CD14-positive monocyte (primary cell): ENCODE measurements around the gene GRK3. TPM values are rescaled to one million over a fixed set of nuclear protein-coding genes. Genes with fewer than 3 reads are reported as not detected.

Experiments used
- DNase-seq, 3 donors: peaks; one replicate each; pipeline ENCODE4 v3.0.0-alpha.2; 2011 to 2022
- H2AFZ ChIP-seq: 2 replicates; pipeline ENCODE4 v1.6.0; 2012; ENCODE audit warnings: mild to moderate bottlenecking, low read depth, low read length, inconsistent platforms; ENCODE audit not compliant: insufficient read depth, poor library complexity, severe bottlenecking
- H3K27ac ChIP-seq, 2 donors: 1 replicate in 1 of 2; 2 replicates in 1 of 2; pipeline ENCODE4 v1.5.1; 2012 to 2013; ENCODE audit warnings: low read length in 2 of 2, control low read depth in 1 of 2, inconsistent platforms in 1 of 2, low read depth in 1 of 2, mild to moderate bottlenecking in 1 of 2
- H3K27me3 ChIP-seq, 2 donors: one replicate each; pipeline versions ENCODE4 v1.6.0 to v1.6.1; 2011 to 2013; ENCODE audit warnings: low read length in 2 of 2; ENCODE audit not compliant: control insufficient read depth in 2 of 2, insufficient read depth in 2 of 2
- H3K36me3 ChIP-seq, 2 donors: replicated peaks in 1 of 2; 1 replicate in 1 of 2; 2 replicates in 1 of 2; pipeline versions ENCODE4 v1.5.1 to v1.6.1; 2012 to 2013; ENCODE audit warnings: low read length in 2 of 2, control low read depth in 1 of 2, inconsistent platforms in 1 of 2, mild to moderate bottlenecking in 1 of 2; ENCODE audit not compliant: insufficient read depth in 2 of 2, control insufficient read depth in 1 of 2
- H3K4me1 ChIP-seq, 2 donors: 1 replicate in 1 of 2; 2 replicates in 1 of 2; pipeline versions ENCODE4 v1.5.1 to v1.6.1; 2012 to 2013; ENCODE audit warnings: low read length in 2 of 2, control low read depth in 1 of 2, inconsistent platforms in 1 of 2, mild to moderate bottlenecking in 1 of 2, moderate library complexity in 1 of 2; ENCODE audit not compliant: insufficient read depth in 2 of 2, control insufficient read depth in 1 of 2
- H3K4me2 ChIP-seq: replicated peaks from 2 replicates; pipeline ENCODE3; 2012; ENCODE audit warnings: low read length, moderate library complexity, mild to moderate bottlenecking; ENCODE audit not compliant: poor library complexity, severe bottlenecking; ENCODE audit errors: extremely low read depth
- H3K4me3 ChIP-seq, 3 experiments: fragments of 200-600 bp in 1 of 3; sonication (generic) in 1 of 3; replicated peaks in 1 of 3; 1 replicate in 2 of 3; 2 replicates in 1 of 3; pipeline ENCODE4 v1.5.1; 2011 to 2013; ENCODE audit warnings: low read length in 3 of 3, mild to moderate bottlenecking in 3 of 3, control low read depth in 2 of 3, low read depth in 2 of 3, inconsistent platforms in 1 of 3, moderate library complexity in 1 of 3
- H3K79me2 ChIP-seq: 2 replicates; pipeline ENCODE4 v1.6.0; 2012; ENCODE audit warnings: mild to moderate bottlenecking, control low read depth, inconsistent platforms, low read length, moderate library complexity; ENCODE audit not compliant: insufficient read depth
- H3K9ac ChIP-seq: 2 replicates; pipeline ENCODE4 v1.6.0; 2017; ENCODE audit warnings: low read length, mild to moderate bottlenecking; ENCODE audit not compliant: insufficient read depth, poor library complexity, severe bottlenecking
- H3K9me3 ChIP-seq, 2 donors: replicated peaks in 1 of 2; 1 replicate in 1 of 2; 2 replicates in 1 of 2; pipeline versions ENCODE4 v1.5.1 to v1.6.1; 2012 to 2013; ENCODE audit warnings: low read length in 2 of 2, control low read depth in 1 of 2; ENCODE audit not compliant: control insufficient read depth in 1 of 2, insufficient read depth in 1 of 2
- H4K20me1 ChIP-seq: 2 replicates; pipeline ENCODE4 v1.6.0; 2012; ENCODE audit warnings: mild to moderate bottlenecking, low read length, control low read depth, moderate library complexity; ENCODE audit not compliant: insufficient read depth
- H3K27ac Mint-ChIP-seq, 7 donors: one replicate each; pipeline ENCODE4 v1.8.0; 2020; ENCODE audit warnings: mild to moderate bottlenecking in 7 of 7, mixed read lengths in 7 of 7, moderate library complexity in 6 of 7, inconsistent platforms in 2 of 7
- H3K27me3 Mint-ChIP-seq, 3 donors: one replicate each; pipeline ENCODE4 v1.8.0; 2021 to 2022; ENCODE audit warnings: low read depth in 3 of 3, mild to moderate bottlenecking in 3 of 3, mixed read lengths in 3 of 3, moderate library complexity in 3 of 3, inconsistent platforms in 1 of 3
- H3K36me3 Mint-ChIP-seq, 2 donors: one replicate each; pipeline ENCODE4 v1.8.0; 2020; ENCODE audit warnings: mixed read lengths in 2 of 2, inconsistent platforms in 1 of 2, mild to moderate bottlenecking in 1 of 2
- H3K4me1 Mint-ChIP-seq: one replicate; pipeline ENCODE4 v1.8.0; 2020; ENCODE audit warnings: mild to moderate bottlenecking, mixed read lengths
- H3K4me3 Mint-ChIP-seq, 2 donors: one replicate each; pipeline ENCODE4 v1.8.0; 2020; ENCODE audit warnings: mild to moderate bottlenecking in 2 of 2, mixed read lengths in 2 of 2, moderate library complexity in 1 of 2
- H3K9me3 Mint-ChIP-seq, 7 donors: one replicate each; pipeline ENCODE4 v1.8.0; 2020 to 2022; ENCODE audit warnings: mixed read lengths in 7 of 7, mild to moderate bottlenecking in 6 of 7, moderate library complexity in 6 of 7, inconsistent platforms in 2 of 7
- WGBS: methylation state at CpG from one replicate; pipeline ENCODE4 v1.1.5; 2013; ENCODE audit warnings: missing lambda C conversion rate; ENCODE audit not compliant: insufficient coverage; 5-methylcytosine and 5-hydroxymethylcytosine counted together
- intact Hi-C, 2 donors: fragments of 100-400 bp; cut with micrococcal nuclease; formaldehyde crosslinking; loops; one replicate each; pipeline versions ENCODE4 v1.15.0 to v1.15.1; 2023
- polyA plus RNA-seq, 3 donors: library from polyadenylated mRNA; depleted of rRNA in 1 of 3; unstranded in 2 of 3; stranded (reverse) in 1 of 3; fragments of 300-500 nt in 2 of 3; fragments of >200 nt in 1 of 3; fragmentation: Illumina TruSeq in 2 of 3; gene quantifications; 1 replicate in 2 of 3; 2 replicates in 1 of 3; pipeline ENCODE4 v1.2.3, GENCODE V29; 2012 to 2021
- TF ChIP-seq, protein P1 (sequence below): fragments of 200-600 bp; IDR thresholded peaks from one replicate; pipeline ENCODE4 v1.8.0; 2022; ENCODE audit warnings: antibody characterized with exemption, mild to moderate bottlenecking

Gene GRK3
- polyA plus RNA-seq, 3 donors: 8.3 to 33.3 (median 9.6) TPM

DNA sequence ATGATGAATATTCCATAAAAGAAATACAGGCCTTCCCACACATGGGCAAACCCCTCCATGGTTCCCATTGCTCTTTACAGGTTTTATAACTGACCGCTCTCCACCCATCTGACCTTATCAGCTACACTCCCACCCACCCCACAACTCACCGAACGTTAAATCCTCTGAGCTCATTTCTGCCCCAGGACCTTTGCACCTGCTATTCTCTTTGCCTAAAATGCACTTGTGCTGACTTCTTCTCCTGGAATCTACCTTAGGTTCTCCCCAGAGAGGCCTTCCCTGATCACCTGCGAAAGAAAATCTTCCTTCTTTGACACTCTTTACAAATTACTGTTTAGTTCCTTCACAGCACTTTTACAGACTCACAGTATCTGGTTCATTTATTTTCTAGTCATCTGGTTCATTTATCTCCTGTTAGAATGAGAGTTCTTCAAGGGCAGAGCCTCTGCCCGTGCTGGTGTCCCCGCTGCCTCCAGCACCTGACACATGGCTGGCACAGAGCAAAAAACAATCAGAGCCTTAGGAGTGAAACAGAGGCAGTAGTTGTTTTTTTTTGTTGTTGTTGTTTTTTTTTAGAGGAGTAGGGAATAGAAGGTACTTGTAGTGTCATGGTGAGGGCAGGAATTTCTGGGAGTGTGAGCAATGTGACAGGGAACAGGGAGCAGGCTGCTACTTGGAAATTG lies 21.6 kb upstream of the GRK3 start:
- no peak overlapping the region for H3K9ac ChIP-seq
- intact Hi-C loops: loop anchor here in 1 of 2 donors (5.0 kb wide), 1 partner anchor 109 kb away; no protein-coding TSS in a partner anchor
- peaks cover 0 to 9% (median 2%) of the 10 kb centered on the region in 7 donors for H3K9me3 Mint-ChIP-seq
- no peaks in the 10 kb centered on the region for H3K79me2 ChIP-seq
- no peak for DNase-seq
- H3K4me2 ChIP-seq: no peak overlapping the region
- H3K9me3 ChIP-seq: no peaks in the 10 kb centered on the region
- peaks cover 0 to 2% (median 1%) of the 10 kb centered on the region in 3 donors for H3K27me3 Mint-ChIP-seq
- peaks cover 52% of the 10 kb centered on the region for H3K4me1 Mint-ChIP-seq
- H3K36me3 ChIP-seq: no peaks in the 10 kb centered on the region
- H3K36me3 Mint-ChIP-seq: no peaks in the 10 kb centered on the region
- no peak overlapping the region for H3K4me3 Mint-ChIP-seq
- no peak overlapping the region for H3K27ac ChIP-seq
- H3K4me3 ChIP-seq: no peak overlapping the region
- peaks cover 46 to 55% of the 10 kb centered on the region in 2 donors for H3K4me1 ChIP-seq
- TF ChIP-seq, protein P1, sequence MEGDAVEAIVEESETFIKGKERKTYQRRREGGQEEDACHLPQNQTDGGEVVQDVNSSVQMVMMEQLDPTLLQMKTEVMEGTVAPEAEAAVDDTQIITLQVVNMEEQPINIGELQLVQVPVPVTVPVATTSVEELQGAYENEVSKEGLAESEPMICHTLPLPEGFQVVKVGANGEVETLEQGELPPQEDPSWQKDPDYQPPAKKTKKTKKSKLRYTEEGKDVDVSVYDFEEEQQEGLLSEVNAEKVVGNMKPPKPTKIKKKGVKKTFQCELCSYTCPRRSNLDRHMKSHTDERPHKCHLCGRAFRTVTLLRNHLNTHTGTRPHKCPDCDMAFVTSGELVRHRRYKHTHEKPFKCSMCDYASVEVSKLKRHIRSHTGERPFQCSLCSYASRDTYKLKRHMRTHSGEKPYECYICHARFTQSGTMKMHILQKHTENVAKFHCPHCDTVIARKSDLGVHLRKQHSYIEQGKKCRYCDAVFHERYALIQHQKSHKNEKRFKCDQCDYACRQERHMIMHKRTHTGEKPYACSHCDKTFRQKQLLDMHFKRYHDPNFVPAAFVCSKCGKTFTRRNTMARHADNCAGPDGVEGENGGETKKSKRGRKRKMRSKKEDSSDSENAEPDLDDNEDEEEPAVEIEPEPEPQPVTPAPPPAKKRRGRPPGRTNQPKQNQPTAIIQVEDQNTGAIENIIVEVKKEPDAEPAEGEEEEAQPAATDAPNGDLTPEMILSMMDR: no peak
- H3K27me3 ChIP-seq: no peaks in the 10 kb centered on the region
- peak overlapping the region in 1 of 7 donors; percentile 12 for H3K27ac Mint-ChIP-seq
- H2AFZ ChIP-seq: no peak overlapping the region
- WGBS: 96% methylated on average over 5 of the region's 6 CpGs
- H4K20me1 ChIP-seq: peaks cover 10% of the 10 kb centered on the region

DNA sequence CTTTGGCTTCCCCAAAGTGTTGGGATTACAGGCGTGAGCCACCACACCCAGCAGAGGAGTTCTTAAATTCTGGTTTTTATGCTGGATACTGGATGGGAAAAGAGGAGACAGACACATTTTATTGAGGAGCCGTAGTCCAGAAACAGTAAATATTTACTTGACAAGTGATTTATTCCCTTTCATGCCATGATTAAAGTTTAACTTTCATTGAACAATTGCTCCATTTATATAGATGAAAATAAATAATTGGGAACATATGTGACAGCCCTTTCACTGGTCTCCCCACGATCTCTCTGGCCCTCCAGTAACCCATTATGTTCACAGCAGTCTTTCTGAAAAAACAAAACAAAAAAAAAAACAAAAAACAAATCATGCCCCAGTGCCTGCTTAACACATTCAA lies 19.3 kb upstream of the GRK3 start:
- Histone ChIP-seq H3K9ac (no peak overlapping the region), H3K27ac (no peak overlapping the region), H3K9me3 (no peaks in the 10 kb centered on the region), H3K4me1 (peaks cover 42 to 49% of the 10 kb centered on the region in 2 donors), H3K36me3 (no peaks in the 10 kb centered on the region), H3K79me2 (no peaks in the 10 kb centered on the region), H3K4me2 (no peak overlapping the region), H3K4me3 (no peak overlapping the region), H2AFZ (no peak overlapping the region), H4K20me1 (peaks cover 10% of the 10 kb centered on the region), H3K27me3 (no peaks in the 10 kb centered on the region)
- TF ChIP-seq, protein P1: no peak
- no CpG with 5 or more reads among the region's 3 CpGs for WGBS
- H3K27me3 Mint-ChIP-seq: peaks cover 0 to 2% (median 0%) of the 10 kb centered on the region in 3 donors
- peaks cover 48% of the 10 kb centered on the region for H3K4me1 Mint-ChIP-seq
- no peak for DNase-seq
- H3K36me3 Mint-ChIP-seq: no peaks in the 10 kb centered on the region
- no peak overlapping the region for H3K4me3 Mint-ChIP-seq
- intact Hi-C loops: loop anchor here in 1 of 2 donors (5.0 kb wide), 1 partner anchor 37 kb away; no protein-coding TSS in a partner anchor
- peak overlapping the region in 4 of 7 donors; percentile 21 to 73 (median 50) for H3K27ac Mint-ChIP-seq
- peaks cover 0 to 9% (median 2%) of the 10 kb centered on the region in 7 donors for H3K9me3 Mint-ChIP-seq
